C4-2B (cell line): ENCODE measurements around the gene PGBD4.

Experiments
- CTCF ChIP-seq: fragments of 450-650 bp; conservative IDR thresholded peaks from 2 replicates; pipeline ENCODE4 v1.5.1; 2017; ENCODE audit warnings: mild to moderate bottlenecking
- ZFX ChIP-seq: fragments of 450-650 bp; IDR thresholded peaks from 2 replicates; pipeline ENCODE4 v1.6.1; 2017

GRCh38 chr15:34059476-34059875 lies 42.4 kb upstream of the PGBD4 start:
- TF ChIP-seq CTCF (no peak), ZFX (no peak)
